GM18867 (cell line): ENCODE results near the gene PRDM5.

Experiments used
- ATAC-seq: cut with Tn5 transposase; IDR thresholded peaks from one replicate; pipeline ENCODE4 v1.9.1; 2021; ENCODE audit warnings: mild to moderate bottlenecking, moderate library complexity; ENCODE audit not compliant: unreplicated experiment

PRDM5 gene

DNA sequence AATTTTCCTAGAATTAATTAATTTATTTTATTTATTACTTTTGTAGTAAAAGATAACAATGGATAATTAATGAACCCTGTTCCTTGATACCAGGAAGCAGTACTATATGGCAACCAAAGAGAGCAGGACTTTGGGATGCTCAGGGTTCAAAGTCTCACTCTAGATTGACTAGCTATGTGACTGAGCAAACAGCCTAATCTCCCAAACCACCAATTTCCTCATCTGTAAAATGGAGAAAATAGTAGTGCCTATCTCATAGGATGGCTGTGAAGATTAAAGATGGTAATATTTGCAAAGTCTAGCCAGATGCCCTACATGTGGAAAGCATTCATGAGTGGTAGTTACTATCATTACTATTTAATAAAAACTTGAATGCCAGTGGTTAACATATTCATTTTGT is 97.6 kb downstream of the PRDM5 start:
- ATAC-seq, result no peak

DNA sequence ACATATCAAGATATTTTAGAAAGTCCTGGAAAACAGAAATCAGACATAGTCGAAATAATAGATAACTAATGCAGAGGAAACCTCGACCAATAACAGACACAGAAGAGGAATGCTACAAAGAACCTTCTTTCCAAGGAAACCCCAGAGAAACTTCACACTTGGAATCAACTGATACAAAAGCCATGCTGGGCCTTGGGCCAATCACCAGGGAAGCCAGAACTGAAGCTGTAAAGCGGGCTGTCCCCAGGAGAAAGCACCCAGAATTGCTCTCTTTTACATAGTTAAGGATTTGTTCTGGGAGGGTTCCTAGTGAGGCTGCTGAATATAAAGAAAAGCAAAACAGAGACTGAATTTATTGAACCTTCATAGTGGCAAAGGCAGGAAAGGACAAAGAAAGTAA is 100.5 kb downstream of the PRDM5 start:
- ATAC-seq, result no peak

GRCh38 chr4:120821029-120821428 is 101.5 kb downstream of the PRDM5 start:
- ATAC-seq, result no peak

DNA sequence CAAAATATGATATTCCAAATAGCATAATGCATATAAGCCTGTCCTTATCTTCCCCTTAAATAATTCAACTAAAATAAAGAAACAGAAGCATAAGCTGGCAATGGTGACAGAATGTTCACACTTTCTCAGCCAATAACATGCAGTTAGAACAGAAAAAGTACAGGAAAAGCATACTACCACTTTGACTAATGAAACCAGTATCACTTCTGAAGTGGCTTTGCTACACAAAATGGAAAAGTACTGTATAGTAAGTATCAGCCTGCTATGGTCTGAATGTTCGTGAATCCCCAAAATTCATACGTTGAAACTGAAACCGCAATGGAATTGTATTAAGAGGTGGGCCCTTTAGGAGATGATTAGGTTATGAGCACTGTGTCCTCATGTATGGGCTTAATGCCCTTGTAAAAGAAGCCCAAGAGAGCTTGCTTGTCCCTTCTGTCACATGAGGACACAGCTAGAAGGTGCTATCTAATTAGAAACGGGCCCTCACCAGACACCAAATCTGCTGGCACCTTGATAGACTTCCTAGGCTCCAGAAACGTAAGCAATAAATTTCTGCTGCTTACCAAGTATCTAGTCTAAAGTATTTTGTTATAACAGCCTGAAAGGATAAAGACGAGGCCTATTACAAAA is 102.6 kb downstream of the PRDM5 start:
- peak; percentile 86 for ATAC-seq

DNA sequence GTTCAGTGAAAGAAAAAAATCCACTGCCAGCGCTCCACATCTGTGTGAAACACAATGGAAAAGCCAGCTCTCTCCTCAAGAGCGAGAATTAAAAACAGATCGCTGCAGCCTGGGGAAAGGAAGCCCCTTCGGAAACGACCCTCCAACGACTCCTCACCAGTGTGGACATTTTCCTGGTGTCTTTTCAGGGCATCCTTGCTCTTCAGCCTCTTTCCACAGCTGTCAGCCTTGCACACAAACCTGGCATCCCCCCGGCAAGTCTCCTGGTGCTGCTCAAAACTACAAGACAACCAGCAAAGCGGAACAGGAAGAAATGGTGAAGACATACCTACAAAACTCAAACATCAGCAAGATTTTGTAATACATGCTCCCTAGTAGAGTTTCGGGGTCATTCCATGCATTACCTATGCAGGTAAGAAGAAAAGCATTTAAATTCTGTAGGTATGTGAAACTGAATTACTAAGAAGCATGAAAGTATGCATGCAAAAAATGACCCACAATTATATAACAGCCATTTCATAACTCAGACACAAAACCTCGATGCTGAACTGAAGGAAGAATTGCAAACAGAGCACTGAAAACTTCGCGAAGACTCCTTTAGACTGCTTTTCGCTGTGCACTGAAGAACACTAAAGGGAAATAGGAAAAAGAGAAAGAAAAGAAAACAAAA is 106.1 kb downstream of the PRDM5 start:
- ATAC-seq, result no peak

DNA sequence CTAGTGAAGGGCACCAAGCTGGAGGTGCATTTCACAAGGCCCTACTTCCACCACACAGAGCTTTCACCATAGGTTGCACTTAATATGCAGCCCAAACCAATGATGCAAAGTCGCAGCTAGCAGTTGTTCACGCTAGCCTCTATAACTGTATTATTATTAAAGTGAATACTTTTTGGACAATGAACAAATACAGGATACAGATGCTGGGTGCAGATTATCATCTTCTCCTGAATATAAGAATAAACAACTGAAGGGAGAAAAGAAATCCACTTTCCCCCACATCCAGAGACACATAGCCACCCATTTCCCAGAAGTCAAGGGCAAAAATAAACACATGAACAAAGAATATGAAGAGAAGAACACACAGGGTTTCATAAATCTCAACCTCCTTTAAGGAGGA is 107.2 kb downstream of the PRDM5 start:
- no peak for ATAC-seq

DNA sequence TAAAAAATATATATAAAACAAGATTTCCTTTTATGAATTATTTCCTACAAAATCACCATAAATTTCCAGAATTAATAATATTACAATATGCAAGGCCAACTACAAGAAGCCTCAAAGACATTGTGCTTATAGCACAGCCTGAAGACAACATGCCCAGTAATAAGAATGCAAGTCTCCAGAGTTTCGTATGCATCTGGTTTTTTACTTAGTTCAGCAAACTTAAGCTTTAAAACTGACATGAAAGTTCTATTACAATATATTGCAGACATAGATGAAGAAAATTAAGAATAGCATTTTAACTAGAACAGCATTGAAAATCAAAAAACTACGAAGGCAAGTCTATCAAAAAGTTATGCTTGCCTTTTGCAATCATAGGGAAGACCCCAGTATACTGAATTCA is 107.6 kb downstream of the PRDM5 start:
- no peak for ATAC-seq

GRCh38 chr4:120812216-120812615 is 110.3 kb downstream of the PRDM5 start:
- no peak for ATAC-seq

DNA sequence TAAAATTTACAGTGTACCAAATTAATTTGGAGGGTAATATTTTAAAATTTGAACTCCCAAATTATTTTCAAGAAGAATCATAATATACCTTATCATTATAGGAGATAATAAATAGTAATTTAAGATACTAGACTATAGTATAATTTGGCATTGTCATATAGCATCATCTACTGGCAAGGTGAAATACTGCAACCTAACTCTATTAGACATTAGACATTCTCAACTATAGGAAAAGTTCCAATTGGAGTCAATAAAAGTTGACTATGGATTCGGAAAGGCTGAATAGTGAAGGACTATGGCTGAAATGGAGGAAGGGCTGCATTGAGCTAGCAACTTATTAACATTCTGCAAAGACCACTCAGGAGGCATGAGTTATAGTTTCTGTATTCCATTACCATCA is 113.0 kb downstream of the PRDM5 start:
- no peak for ATAC-seq

GRCh38 chr4:120808475-120809141 is 113.9 kb downstream of the PRDM5 start:
- no peak for ATAC-seq

DNA sequence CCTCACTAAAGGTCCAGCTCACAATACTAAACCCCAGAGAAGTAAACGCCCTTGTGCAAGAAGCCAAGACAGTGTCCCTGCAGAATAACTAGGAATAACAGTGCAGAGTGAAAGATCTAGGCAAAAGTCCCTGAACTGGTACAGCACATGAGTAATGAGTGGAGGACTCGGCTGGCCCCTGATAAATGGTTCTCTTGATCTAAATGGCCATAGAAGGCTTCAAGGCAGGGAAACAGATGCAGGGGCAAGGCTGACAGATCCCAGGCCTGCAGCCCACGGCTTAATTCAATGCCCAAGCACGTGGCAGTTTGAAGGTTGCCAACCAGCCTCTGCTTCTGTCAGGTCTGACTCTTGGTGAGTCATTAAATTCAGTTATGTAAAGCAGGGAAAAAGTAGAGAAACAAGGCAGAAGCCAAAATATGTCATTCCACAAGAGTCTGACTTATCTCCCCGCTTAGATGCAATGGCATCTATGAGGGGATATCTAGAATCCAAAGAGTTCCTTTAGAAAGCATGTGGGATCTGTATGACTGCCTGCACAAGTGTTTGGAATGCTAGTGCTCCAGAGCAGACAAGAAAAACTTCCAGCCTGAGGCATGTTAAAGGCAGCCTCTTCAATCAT is 121.3 kb downstream of the PRDM5 start:
- ATAC-seq, result no peak

DNA sequence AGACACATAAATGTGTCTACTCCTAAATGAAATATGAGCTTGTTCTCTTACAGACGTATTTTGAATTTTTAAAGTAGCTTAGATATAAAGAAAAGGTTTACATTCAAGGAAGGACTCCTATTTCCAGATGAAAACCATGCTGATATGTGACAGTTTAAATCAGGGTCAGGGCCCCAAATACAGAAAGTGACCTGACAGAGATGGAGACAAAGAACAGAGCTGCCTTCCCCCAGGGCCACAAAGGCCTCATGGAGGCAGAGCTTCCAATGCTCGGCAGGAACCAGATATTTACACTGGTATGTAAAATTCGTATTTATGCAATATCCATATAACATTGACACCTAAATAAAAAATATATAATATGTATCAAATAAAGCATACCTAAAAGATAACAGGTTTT is 124.0 kb downstream of the PRDM5 start:
- ATAC-seq, result no peak

- no peak for ATAC-seq
These were observed 126.3 kb downstream of the PRDM5 start for GRCh38 chr4:120796271-120796670.

GRCh38 chr4:120785202-120785601 is 137.3 kb downstream of the PRDM5 start:
- no peak for ATAC-seq

GRCh38 chr4:120777459-120777858 is 145.1 kb downstream of the PRDM5 start:
- no peak for ATAC-seq

- no peak for ATAC-seq
These were observed 147.1 kb downstream of the PRDM5 start for GRCh38 chr4:120775431-120775830.

DNA sequence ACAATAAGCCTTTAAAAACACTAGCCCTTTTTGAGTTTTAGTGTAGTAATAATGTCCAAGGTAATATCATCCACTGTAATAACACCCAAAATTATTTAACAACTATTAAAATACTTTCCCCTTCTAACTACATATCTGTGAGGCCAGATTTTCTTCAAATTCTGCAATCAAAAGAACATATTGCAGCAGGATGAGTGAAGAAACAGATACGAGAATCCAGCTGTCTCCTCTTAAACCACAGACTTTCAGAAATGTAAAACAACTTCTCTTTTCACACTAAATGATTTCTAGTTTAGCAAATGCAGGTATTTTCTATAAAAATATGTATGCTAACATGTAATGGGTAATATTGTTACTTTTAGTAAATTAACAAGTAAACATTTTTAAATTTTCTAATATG is 148.9 kb downstream of the PRDM5 start:
- ATAC-seq, result peak; percentile 78

GRCh38 chr4:120771907-120772306 is 150.6 kb downstream of the PRDM5 start:
- ATAC-seq, result no peak

DNA sequence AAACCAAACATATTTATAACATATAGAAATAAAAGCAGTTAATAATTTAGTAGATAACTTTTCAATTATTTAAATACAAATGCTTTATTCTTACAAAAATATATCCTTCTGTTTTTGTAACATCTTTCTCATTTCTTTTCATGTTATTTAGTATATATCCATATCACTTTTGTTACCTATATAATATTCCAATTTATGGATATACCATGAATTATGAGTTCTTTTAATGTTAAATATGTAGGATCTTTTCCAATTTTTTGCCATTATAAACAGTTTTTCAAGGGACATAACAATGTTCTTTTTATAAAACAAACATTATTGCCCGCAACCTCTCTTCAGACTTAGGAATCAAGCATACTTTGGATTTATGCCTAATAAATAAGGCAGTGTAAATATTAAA is 151.6 kb downstream of the PRDM5 start:
- no peak for ATAC-seq

- no peak for ATAC-seq
These were observed 153.3 kb downstream of the PRDM5 start for GRCh38 chr4:120769227-120769626.

DNA sequence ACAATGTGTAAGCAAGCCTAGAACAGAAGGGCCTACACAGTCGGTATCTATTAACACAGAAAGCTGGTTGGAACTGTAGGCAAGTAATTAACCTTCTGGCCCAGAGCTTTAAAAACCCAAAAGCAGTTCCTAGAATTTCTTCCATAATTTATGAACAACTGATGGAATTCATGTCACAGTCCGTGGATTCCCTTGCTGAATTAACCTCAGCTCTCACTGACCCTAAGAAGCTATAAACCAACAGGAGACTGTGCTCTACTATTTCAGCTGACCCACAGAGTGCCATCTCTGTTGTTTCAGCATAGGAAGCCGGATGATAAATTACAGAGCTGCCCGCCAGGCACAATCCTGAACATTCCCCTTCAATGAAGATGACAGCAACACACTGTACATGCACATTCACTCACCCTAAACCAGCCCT is 157.3 kb downstream of the PRDM5 start:
- no peak for ATAC-seq

GRCh38 chr4:120763650-120764049 is 158.9 kb downstream of the PRDM5 start:
- ATAC-seq, result no peak
